OCI-LY3 (cell line): ENCODE data around the gene CALML4.
A peak's percentile ranks its signal among the peaks of the same experiment; 100 is the strongest.

ENCODE experiments used
- H2AFZ ChIP-seq: fragments of 200-600, 300-600 bp; shearing (Covaris generic); 2 replicates; pipeline ENCODE4 v1.6.0; 2014; ENCODE audit warnings: antibody characterized with exemption, low read depth, low read length
- H3K27ac ChIP-seq: fragments of 200-600, 300-600 bp; sonication (generic); 2 replicates; pipeline ENCODE4 v1.5.1; 2014; ENCODE audit warnings: mild to moderate bottlenecking, low read length, moderate library complexity, mixed read lengths
- H3K27me3 ChIP-seq: fragments of 200-600, 300-600 bp; sonication (generic); 2 replicates; pipeline ENCODE4 v1.6.1; 2014; ENCODE audit warnings: low read depth, low read length, mixed read lengths
- H3K36me3 ChIP-seq: fragments of 200-600, 300-600 bp; sonication (generic); replicated peaks from 2 replicates; pipeline ENCODE3; 2014; ENCODE audit warnings: low read depth, low read length, mixed read lengths
- H3K4me1 ChIP-seq: fragments of 300-600, 200-600 bp; sonication (generic); 2 replicates; pipeline ENCODE4 v1.6.1; 2014; ENCODE audit warnings: low read length, mixed read lengths
- H3K4me2 ChIP-seq: fragments of 200-600, 300-600 bp; sonication (generic); 2 replicates; pipeline ENCODE4 v1.6.1; 2014; ENCODE audit warnings: low read length, mixed read lengths
- H3K4me3 ChIP-seq: fragments of 300-600, 200-600 bp; sonication (generic); 2 replicates; pipeline ENCODE4 v1.5.1; 2014; ENCODE audit warnings: antibody characterized with exemption, mild to moderate bottlenecking, low read length, moderate library complexity
- H3K79me2 ChIP-seq: fragments of 300-600, 200-600 bp; shearing (Covaris generic); 2 replicates; pipeline ENCODE4 v1.6.1; 2014; ENCODE audit warnings: mild to moderate bottlenecking, low read length, mixed read lengths
- H3K9ac ChIP-seq: fragments of 300-600, 200-600 bp; shearing (Covaris generic); 2 replicates; pipeline ENCODE4 v1.6.0; 2014; ENCODE audit warnings: mild to moderate bottlenecking, low read length, moderate library complexity
- H3K9me3 ChIP-seq: fragments of 200-600, 300-600 bp; shearing (Covaris generic); 2 replicates; pipeline ENCODE4 v1.6.1; 2014; ENCODE audit warnings: low read length, mixed read lengths; ENCODE audit not compliant: insufficient read depth
- H4K20me1 ChIP-seq: fragments of 200-600, 300-600 bp; sonication (generic); 2 replicates; pipeline ENCODE4 v1.6.1; 2016; ENCODE audit warnings: low read length, mixed read lengths; ENCODE audit not compliant: insufficient read depth
- EZH2phosphoT487 ChIP-seq: fragments of 200-600 bp; shearing (Covaris generic); IDR thresholded peaks from 2 replicates; pipeline ENCODE4 v1.6.1; 2018; ENCODE audit warnings: antibody characterized with exemption, mixed run types, low read depth
- TF ChIP-seq, protein P1 (sequence below): fragments of 200-600, 300-600 bp; sonication (generic); IDR thresholded peaks from 2 replicates; pipeline ENCODE4 v1.5.1; 2014; ENCODE audit warnings: antibody characterized with exemption, low read length, low read depth

CALML4 gene

DNA sequence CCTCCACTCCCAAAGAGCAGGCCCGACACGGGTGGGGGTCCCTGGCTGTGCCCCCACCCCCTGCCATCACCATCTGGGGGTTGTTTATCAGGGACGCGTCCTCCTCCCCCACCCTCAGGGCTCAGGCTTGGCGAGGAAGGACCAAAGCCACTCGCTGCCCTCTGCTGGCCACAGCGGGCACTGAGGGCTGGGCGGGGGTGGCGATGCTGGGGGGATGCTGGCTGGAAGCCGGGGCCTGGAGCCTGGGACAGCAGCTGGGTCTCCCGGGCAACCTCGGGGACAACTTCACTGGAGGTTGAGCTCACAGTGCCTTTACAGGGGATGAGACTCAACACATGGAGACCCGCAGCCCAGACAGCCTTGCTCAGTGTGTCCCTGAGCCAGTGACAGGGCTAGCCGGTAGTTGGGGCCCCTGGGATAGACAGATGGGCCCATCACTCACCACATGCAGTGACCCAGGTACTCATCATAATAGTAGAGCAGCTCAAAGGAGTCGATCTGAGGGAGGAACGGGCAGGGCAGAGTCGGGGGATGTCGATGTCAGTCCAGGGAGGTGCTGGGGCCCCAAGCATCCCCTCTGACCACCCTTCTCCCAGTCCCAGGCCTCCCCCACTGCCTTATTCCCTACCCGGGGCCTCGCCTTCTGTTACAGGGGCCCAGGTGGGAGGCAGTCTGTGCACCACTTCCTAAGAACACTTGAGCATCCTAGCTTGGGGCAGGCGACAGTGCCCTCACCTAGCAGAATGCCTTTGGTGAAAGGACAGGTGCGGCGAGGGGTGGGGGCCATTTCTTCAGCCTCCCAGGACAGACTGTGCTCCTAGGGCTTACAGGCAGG is 5.9 kb upstream of the CALML4 start:
- Histone ChIP-seq H3K27me3 (no peaks in the 10 kb centered on the region), H3K9me3 (no peaks in the 10 kb centered on the region), H3K27ac (0 out of 2 replicates have a peak overlapping the region, but pooled peaks have one; percentile 51), H3K4me3 (no peak overlapping the region), H3K4me1 (peaks cover 20% of the 10 kb centered on the region), H3K9ac (no peak overlapping the region), H2AFZ (no peak overlapping the region), H3K4me2 (0 out of 2 replicates have a peak overlapping the region, but pooled peaks have one; percentile 15), H4K20me1 (peaks cover 6% of the 10 kb centered on the region), H3K36me3 (peaks cover 30% of the 10 kb centered on the region), H3K79me2 (peaks cover 74% of the 10 kb centered on the region)
- no peak for TF ChIP-seq EZH2phosphoT487
- TF ChIP-seq, protein P1, sequence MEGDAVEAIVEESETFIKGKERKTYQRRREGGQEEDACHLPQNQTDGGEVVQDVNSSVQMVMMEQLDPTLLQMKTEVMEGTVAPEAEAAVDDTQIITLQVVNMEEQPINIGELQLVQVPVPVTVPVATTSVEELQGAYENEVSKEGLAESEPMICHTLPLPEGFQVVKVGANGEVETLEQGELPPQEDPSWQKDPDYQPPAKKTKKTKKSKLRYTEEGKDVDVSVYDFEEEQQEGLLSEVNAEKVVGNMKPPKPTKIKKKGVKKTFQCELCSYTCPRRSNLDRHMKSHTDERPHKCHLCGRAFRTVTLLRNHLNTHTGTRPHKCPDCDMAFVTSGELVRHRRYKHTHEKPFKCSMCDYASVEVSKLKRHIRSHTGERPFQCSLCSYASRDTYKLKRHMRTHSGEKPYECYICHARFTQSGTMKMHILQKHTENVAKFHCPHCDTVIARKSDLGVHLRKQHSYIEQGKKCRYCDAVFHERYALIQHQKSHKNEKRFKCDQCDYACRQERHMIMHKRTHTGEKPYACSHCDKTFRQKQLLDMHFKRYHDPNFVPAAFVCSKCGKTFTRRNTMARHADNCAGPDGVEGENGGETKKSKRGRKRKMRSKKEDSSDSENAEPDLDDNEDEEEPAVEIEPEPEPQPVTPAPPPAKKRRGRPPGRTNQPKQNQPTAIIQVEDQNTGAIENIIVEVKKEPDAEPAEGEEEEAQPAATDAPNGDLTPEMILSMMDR: peak; percentile 76

DNA sequence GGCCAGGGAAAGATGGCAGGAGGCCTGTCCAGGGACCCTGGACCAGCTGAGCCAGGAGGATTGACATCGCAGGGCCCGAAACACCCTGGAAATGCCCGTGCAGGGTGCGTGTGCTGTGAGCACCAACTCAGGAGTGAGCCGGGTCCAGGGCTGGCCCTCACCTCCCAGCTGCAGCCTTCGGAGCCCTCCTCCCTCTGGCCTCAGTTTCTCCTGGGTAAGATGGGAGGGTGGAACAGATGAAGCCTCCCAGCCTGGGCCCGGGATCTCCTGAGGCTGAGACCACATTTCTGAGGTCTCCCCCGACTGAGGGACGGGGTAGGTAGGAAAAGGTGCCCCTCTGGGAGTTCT is 5.3 kb upstream of the CALML4 start:
- TF ChIP-seq, protein P1: no peak
- TF ChIP-seq EZH2phosphoT487: no peak
- Histone ChIP-seq H3K4me3 (no peak overlapping the region), H3K4me1 (peaks cover 20% of the 10 kb centered on the region), H3K79me2 (peaks cover 68% of the 10 kb centered on the region), H4K20me1 (peaks cover 3% of the 10 kb centered on the region; the same call in 1 of the 2 replicates), H3K27me3 (no peaks in the 10 kb centered on the region), H3K4me2 (peak overlapping the region; percentile 15; the same call in 1 of the 2 replicates), H3K36me3 (peaks cover 30% of the 10 kb centered on the region), H3K27ac (peak overlapping the region; percentile 51), H3K9ac (no peak overlapping the region), H2AFZ (no peak overlapping the region), H3K9me3 (no peaks in the 10 kb centered on the region)

DNA sequence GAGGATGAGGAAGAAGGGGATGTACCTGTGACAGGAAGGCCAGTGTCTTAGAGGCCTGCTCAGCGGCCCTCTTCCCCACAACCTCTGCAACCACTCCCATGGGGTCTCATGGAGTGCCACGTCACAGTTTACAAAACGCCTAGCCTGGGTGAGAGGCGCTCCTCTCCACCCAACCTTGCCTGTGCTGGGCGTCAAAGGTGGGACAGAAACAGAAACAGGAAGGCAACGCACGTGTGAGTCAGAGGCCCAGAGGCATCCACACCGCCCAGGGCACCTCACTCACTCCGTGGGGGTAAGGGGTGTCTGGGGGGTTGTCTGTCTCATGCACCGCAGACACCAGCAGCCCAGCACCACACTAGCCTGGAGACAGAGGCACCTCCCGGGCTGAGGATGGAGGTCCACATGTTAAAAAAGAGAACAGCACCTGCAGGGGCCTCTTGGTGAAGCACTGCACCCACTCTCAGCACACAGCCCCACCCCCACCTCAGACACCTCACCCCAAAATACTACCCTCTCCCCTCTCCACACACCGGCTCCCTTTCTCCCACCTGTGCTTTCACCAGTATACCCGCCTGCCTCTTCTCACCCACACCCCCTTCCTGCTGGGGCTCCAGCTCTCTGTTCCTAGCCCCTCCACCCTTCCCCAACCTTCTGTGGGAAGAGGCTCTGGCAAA is 4.7 kb upstream of the CALML4 start:
- Histone ChIP-seq H2AFZ (no peak overlapping the region), H3K27ac (peak overlapping the region; percentile 51), H3K9ac (0 out of 2 replicates have a peak overlapping the region, but pooled peaks have one; percentile 10), H4K20me1 (peaks cover 3% of the 10 kb centered on the region; the same call in 1 of the 2 replicates), H3K4me2 (peak overlapping the region; percentile 15), H3K4me1 (peaks cover 20% of the 10 kb centered on the region), H3K4me3 (no peak overlapping the region), H3K79me2 (peaks cover 63% of the 10 kb centered on the region), H3K36me3 (peaks cover 30% of the 10 kb centered on the region), H3K27me3 (no peaks in the 10 kb centered on the region), H3K9me3 (no peaks in the 10 kb centered on the region)
- TF ChIP-seq, protein P1: no peak
- no peak for TF ChIP-seq EZH2phosphoT487

DNA sequence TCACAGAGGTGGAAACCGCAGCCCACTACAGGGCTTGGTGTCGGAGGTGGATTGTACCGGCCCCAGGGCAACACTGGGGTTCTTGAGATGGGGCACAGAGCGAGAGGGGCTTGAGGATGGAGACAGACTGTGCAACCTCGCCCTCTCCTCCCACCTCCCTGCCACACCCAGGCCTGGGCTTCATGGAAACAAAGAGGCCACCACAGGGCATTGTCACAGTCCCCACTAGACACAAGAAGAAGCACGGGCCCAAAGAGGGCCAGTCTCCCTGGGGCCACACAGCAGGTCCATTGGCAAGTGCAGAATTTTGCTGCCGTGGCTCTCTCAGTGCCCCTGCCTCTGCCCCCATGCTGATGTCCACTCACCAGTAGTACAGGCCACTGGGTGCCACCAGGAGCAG is 4.1 kb upstream of the CALML4 start:
- no peaks in the 10 kb centered on the region for H3K27me3 ChIP-seq
- H3K9ac ChIP-seq: 0 out of 2 replicates have a peak overlapping the region, but pooled peaks have one; percentile 10
- peaks cover 3% of the 10 kb centered on the region; the same call in 1 of the 2 replicates for H4K20me1 ChIP-seq
- peaks cover 27% of the 10 kb centered on the region for H3K36me3 ChIP-seq
- H3K79me2 ChIP-seq: peaks cover 57% of the 10 kb centered on the region
- H3K27ac ChIP-seq: peak overlapping the region; percentile 51
- no peak overlapping the region for H3K4me3 ChIP-seq
- no peak for TF ChIP-seq EZH2phosphoT487
- TF ChIP-seq, protein P1: no peak
- H3K9me3 ChIP-seq: no peaks in the 10 kb centered on the region
- H3K4me2 ChIP-seq: peak overlapping the region; percentile 15; the same call in 1 of the 2 replicates
- peaks cover 20% of the 10 kb centered on the region for H3K4me1 ChIP-seq
- no peak overlapping the region for H2AFZ ChIP-seq
